ENCODE data around the gene GATAD2A.
"Not testable (repeated sequence)": the region's sequence is repeated elsewhere in the genome, so short reads cannot be mapped to it uniquely, and the experiment has no call there.

The GATAD2A gene

GRCh38 chr19:19466201-19466600 lies 60.7 kb downstream of the GATAD2A start:
- H3K4me3 Mint-ChIP-seq = no peak overlapping the region
- peaks cover 38% of the 10 kb centered on the region for H3K9me3 Mint-ChIP-seq
- H3K36me3 Mint-ChIP-seq (ENCODE audit: low read depth) = peaks cover 61% of the 10 kb centered on the region
- no peaks in the 10 kb centered on the region for H3K27me3 Mint-ChIP-seq (ENCODE audit: low read depth)
- peaks cover 27% of the 10 kb centered on the region for H3K4me1 Mint-ChIP-seq (ENCODE audit: low read depth)
- H3K27ac Mint-ChIP-seq = no peak overlapping the region
- DNase-seq (ENCODE audit: low spot score) = no peak

- Mint-ChIP-seq H3K9me3 (peaks cover 38% of the 10 kb centered on the region), H3K4me1 (ENCODE audit: low read depth) (peaks cover 32% of the 10 kb centered on the region), H3K27me3 (ENCODE audit: low read depth) (no peaks in the 10 kb centered on the region), H3K36me3 (ENCODE audit: low read depth) (peaks cover 76% of the 10 kb centered on the region), H3K27ac (peak overlapping the region; percentile 46), H3K4me3 (no peak overlapping the region)
- no peak for DNase-seq (ENCODE audit: low spot score)
These were observed 63.1 kb downstream of the GATAD2A start for GRCh38 chr19:19468424-19469050.

GRCh38 chr19:19470579-19470978 lies 65.1 kb downstream of the GATAD2A start:
- Mint-ChIP-seq H3K27ac (peak overlapping the region; percentile 50), H3K9me3 (peaks cover 35% of the 10 kb centered on the region), H3K4me1 (ENCODE audit: low read depth) (peaks cover 47% of the 10 kb centered on the region), H3K4me3 (no peak overlapping the region), H3K36me3 (ENCODE audit: low read depth) (peaks cover 68% of the 10 kb centered on the region), H3K27me3 (ENCODE audit: low read depth) (no peaks in the 10 kb centered on the region)
- no peak for DNase-seq (ENCODE audit: low spot score)

- Mint-ChIP-seq H3K36me3 (ENCODE audit: low read depth) (peaks cover 63% of the 10 kb centered on the region), H3K9me3 (peaks cover 26% of the 10 kb centered on the region), H3K4me1 (ENCODE audit: low read depth) (peaks cover 54% of the 10 kb centered on the region), H3K27ac (peak overlapping the region; percentile 75), H3K27me3 (ENCODE audit: low read depth) (no peaks in the 10 kb centered on the region), H3K4me3 (peak overlapping the region; percentile 14)
- DNase-seq (ENCODE audit: low spot score) = no peak
These were observed 66.2 kb downstream of the GATAD2A start for GRCh38 chr19:19471682-19472081.

GRCh38 chr19:19472106-19472505 lies 66.6 kb downstream of the GATAD2A start:
- peaks cover 59% of the 10 kb centered on the region for H3K36me3 Mint-ChIP-seq (ENCODE audit: low read depth)
- H3K4me3 Mint-ChIP-seq = peak overlapping the region; percentile 14
- peaks cover 57% of the 10 kb centered on the region for H3K4me1 Mint-ChIP-seq (ENCODE audit: low read depth)
- H3K27me3 Mint-ChIP-seq (ENCODE audit: low read depth); DNase-seq (ENCODE audit: low spot score): not testable (repeated sequence)
- H3K27ac Mint-ChIP-seq = peak overlapping the region; percentile 75
- peaks cover 22% of the 10 kb centered on the region for H3K9me3 Mint-ChIP-seq

GRCh38 chr19:19475015-19475765 lies 69.7 kb downstream of the GATAD2A start:
- no peak for DNase-seq (ENCODE audit: low spot score)
- H3K36me3 Mint-ChIP-seq (ENCODE audit: low read depth) = peaks cover 39% of the 10 kb centered on the region
- H3K27ac Mint-ChIP-seq = peak overlapping the region; percentile 88
- peaks cover 5% of the 10 kb centered on the region for H3K9me3 Mint-ChIP-seq
- H3K27me3 Mint-ChIP-seq (ENCODE audit: low read depth) = no peaks in the 10 kb centered on the region
- peaks cover 65% of the 10 kb centered on the region for H3K4me1 Mint-ChIP-seq (ENCODE audit: low read depth)
- peak overlapping the region; percentile 65 for H3K4me3 Mint-ChIP-seq

GRCh38 chr19:19475849-19476828 lies 70.7 kb downstream of the GATAD2A start:
- Mint-ChIP-seq H3K4me1 (ENCODE audit: low read depth) (peaks cover 64% of the 10 kb centered on the region), H3K9me3 (no peaks in the 10 kb centered on the region), H3K27ac (peak overlapping the region; percentile 88), H3K27me3 (ENCODE audit: low read depth) (no peaks in the 10 kb centered on the region), H3K36me3 (ENCODE audit: low read depth) (peaks cover 35% of the 10 kb centered on the region), H3K4me3 (peak overlapping the region; percentile 65)
- no peak for DNase-seq (ENCODE audit: low spot score)

GRCh38 chr19:19477705-19478383 lies 72.4 kb downstream of the GATAD2A start:
- Mint-ChIP-seq H3K4me1 (ENCODE audit: low read depth) (peaks cover 54% of the 10 kb centered on the region), H3K27ac (peak overlapping the region; percentile 33), H3K36me3 (ENCODE audit: low read depth) (peaks cover 25% of the 10 kb centered on the region), H3K27me3 (ENCODE audit: low read depth) (no peaks in the 10 kb centered on the region), H3K4me3 (no peak overlapping the region), H3K9me3 (no peaks in the 10 kb centered on the region)
- DNase-seq (ENCODE audit: low spot score) = no peak

- Mint-ChIP-seq H3K4me1 (ENCODE audit: low read depth) (peaks cover 32% of the 10 kb centered on the region), H3K9me3 (no peaks in the 10 kb centered on the region)
These were observed 75.2 kb downstream of the GATAD2A start for GRCh38 chr19:19480688-19481087.

GRCh38 chr19:19482809-19483596 lies 77.5 kb downstream of the GATAD2A start:
- Mint-ChIP-seq H3K27me3 (ENCODE audit: low read depth) (no peaks in the 10 kb centered on the region), H3K4me3 (no peak overlapping the region), H3K9me3 (no peaks in the 10 kb centered on the region), H3K36me3 (ENCODE audit: low read depth) (peaks cover 24% of the 10 kb centered on the region), H3K27ac (no peak overlapping the region), H3K4me1 (ENCODE audit: low read depth) (peaks cover 21% of the 10 kb centered on the region)
- no peak for DNase-seq (ENCODE audit: low spot score)

More at GRCh38 chr19:19480688-19481087, 75.2 kb downstream of the GATAD2A start:
- Mint-ChIP-seq H3K36me3 (ENCODE audit: low read depth) (peaks cover 24% of the 10 kb centered on the region), H3K27me3 (ENCODE audit: low read depth) (no peaks in the 10 kb centered on the region), H3K27ac (no peak overlapping the region), H3K4me3 (no peak overlapping the region)
- DNase-seq (ENCODE audit: low spot score) = no peak

- H3K4me1 Mint-ChIP-seq (ENCODE audit: low read depth) = peaks cover 37% of the 10 kb centered on the region
- H3K27ac Mint-ChIP-seq = peak overlapping the region; percentile 50
- H3K36me3 Mint-ChIP-seq (ENCODE audit: low read depth) = peaks cover 24% of the 10 kb centered on the region
- no peak overlapping the region for H3K4me3 Mint-ChIP-seq
- no peak for DNase-seq (ENCODE audit: low spot score)
- H3K27me3 Mint-ChIP-seq (ENCODE audit: low read depth) = no peaks in the 10 kb centered on the region
- no peaks in the 10 kb centered on the region for H3K9me3 Mint-ChIP-seq
These were observed 79.9 kb downstream of the GATAD2A start for GRCh38 chr19:19485161-19485997.

- Mint-ChIP-seq H3K9me3 (no peaks in the 10 kb centered on the region), H3K4me1 (ENCODE audit: low read depth) (peaks cover 35% of the 10 kb centered on the region), H3K36me3 (ENCODE audit: low read depth) (peaks cover 27% of the 10 kb centered on the region), H3K4me3 (no peak overlapping the region), H3K27me3 (ENCODE audit: low read depth) (no peaks in the 10 kb centered on the region), H3K27ac (peak overlapping the region; percentile 10)
- no peak for DNase-seq (ENCODE audit: low spot score)
These were observed 80.5 kb downstream of the GATAD2A start for GRCh38 chr19:19485998-19486290.

Measured in T-helper 2 cell treated with Interferon-gamma antibody and Interleukin-4, amounts not matched to agents 5 μg/mL and 100 μg/mL, for 36 hours (primary cell).